ENCODE measurements around the gene TAF12.
"Not testable (repeated sequence)": the region's sequence is repeated elsewhere in the genome, so short reads cannot be mapped to it uniquely, and the experiment has no call there.

Gene TAF12

DNA sequence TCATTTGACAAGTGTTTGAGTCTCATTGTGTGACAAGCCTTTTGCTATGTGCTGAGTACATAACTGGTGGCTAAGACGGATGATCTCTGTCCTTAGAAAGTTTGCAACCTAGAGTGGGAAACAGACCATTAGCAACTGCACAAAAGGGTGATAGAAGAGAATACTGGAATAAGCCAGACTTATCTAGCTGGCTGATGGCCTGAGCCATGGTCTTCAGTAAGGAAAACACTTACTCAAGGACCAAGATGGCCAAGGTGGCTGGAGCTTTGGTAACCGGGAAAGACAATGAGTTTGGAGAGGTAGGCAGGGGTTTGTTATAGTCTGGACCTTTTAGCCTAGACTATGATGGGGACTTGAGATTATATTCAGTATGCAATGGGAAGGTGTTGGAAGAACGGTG is 1.6 kb upstream of the TAF12 start:
- no peak for DNase-seq

- no peak for DNase-seq
These were observed 616 bp downstream of the TAF12 start for GRCh38 chr1:28642056-28642846.

DNA sequence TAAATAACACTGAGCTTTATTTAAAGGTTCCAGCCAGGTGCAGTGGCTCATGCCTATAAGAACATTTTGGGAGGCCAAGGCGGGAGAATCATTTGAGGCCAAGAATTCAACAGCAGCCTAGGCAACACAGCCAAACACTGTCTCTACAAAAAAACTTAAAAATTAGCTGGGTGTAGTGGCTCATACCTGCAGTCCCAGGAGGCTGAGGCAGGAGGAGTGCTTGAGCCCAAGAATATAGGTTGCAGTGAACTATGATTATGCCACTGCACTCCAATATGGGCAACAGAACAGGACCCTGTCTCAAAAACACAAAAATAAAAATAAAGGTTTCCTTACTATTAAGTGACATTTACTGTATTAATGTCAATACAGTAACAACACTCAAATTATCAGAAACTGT is 2.1 kb downstream of the TAF12 start:
- peak; percentile 16 for DNase-seq

- DNase-seq = no peak
These were observed 10.3 kb downstream of the TAF12 start for GRCh38 chr1:28632560-28632959.

- no peak for DNase-seq
These were observed 11.2 kb downstream of the TAF12 start for GRCh38 chr1:28631713-28632112.

DNA sequence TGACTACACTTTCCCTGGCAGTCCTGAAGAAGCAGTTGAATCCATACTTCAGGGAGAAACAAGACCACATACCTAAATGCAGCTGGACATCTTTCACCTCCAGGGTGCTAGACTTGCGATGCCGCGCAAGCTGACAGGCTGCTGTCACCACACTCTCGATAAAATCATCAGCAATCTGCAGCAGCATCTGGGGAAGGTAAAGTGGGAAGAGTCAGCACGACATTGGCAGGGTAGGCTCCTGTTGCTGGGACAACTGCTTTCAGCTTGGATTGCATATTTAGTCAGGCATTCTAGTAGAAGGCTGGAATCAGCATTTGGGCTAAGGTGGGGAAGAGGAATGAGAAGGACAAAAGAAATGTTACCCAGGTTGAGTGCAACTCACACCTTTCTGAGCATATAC is 29.7 kb downstream of the TAF12 start:
- no peak for DNase-seq

DNA sequence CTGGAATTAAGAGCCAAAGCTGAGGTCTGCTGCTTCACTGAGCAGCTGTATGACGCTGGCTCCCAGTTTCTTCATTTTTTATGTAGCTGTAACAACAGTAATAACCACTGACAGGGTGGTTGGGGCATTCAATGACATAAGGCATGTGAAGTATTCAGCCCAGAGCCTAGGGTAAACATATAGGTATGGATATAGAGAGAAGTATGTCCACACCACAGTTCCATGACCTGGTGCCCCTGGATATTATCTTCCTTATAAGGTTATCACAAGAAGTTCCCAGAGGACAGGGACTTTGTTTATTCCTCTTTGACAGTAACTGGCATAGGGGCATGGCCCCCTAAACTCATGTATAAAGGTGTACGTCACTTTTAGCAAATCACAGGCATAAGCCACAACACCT is 36.1 kb downstream of the TAF12 start:
- DNase-seq = no peak

GRCh38 chr1:28604962-28605361 is 37.9 kb downstream of the TAF12 start:
- DNase-seq = no peak

GRCh38 chr1:28604411-28604810 is 38.5 kb downstream of the TAF12 start:
- DNase-seq = no peak

GRCh38 chr1:28602536-28603439 is 40.1 kb downstream of the TAF12 start:
- DNase-seq = no peak

DNA sequence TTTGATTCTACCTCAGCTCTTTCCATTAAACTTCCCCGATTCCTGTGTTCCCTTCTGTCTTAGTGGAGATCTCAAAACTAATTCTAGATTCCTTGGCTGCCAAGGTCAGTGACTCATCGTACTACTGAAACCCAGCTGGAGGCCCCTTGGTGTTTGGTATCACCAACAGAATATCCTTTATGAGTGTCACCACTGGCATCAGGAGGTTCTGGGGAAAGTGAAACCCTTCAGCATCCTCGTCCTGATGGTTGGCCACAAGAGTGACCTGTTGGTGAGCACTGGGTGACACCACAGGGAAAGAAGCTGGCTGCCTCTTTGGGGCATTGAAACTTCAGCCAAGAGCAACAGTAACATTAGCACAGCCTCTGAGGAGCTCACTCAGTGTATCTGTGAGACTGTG is 41.2 kb downstream of the TAF12 start:
- no peak for DNase-seq

DNA sequence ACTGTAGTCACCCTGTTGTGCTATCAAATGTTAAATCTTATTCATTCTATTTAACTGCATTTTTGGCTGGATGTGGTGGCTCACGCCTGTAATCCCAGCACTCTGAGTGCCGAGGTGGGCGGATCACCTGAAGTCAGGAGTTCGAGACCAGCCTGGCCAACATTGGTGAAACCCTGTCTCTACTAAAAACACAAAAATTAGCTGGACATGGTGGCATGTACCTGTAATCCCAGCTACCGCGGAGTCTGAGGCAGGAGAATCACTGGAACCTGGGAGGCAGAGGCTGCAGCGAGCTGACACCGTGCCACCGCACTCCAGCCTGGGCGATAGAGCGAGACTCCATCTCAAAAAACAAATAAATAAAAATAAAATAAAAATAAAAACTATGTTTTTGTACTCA is 46.6 kb downstream of the TAF12 start:
- DNase-seq = not testable (repeated sequence)

- DNase-seq = no peak
These were observed 47.3 kb downstream of the TAF12 start for GRCh38 chr1:28595412-28596191.

GRCh38 chr1:28594686-28595411 is 48.0 kb downstream of the TAF12 start:
- not testable (repeated sequence) for DNase-seq

DNA sequence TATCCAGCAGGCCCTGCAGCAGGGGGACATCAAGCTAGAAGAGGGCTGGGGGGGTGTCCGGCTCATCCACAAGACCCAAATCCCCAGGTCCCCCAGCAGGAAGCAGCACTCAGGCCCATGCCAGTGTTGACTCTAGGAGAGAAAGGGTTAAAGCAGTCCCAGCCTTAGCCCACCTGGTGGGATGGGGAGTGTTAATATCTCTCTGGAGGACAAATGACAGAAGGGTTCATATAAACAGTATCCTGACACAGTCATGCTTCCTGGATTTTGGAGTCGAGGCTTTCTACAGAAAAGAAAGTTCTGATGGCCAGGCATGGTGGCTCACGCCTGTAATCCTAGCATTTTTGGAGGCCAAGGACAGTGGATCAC is 48.9 kb downstream of the TAF12 start:
- DNase-seq = not testable (repeated sequence)

DNA sequence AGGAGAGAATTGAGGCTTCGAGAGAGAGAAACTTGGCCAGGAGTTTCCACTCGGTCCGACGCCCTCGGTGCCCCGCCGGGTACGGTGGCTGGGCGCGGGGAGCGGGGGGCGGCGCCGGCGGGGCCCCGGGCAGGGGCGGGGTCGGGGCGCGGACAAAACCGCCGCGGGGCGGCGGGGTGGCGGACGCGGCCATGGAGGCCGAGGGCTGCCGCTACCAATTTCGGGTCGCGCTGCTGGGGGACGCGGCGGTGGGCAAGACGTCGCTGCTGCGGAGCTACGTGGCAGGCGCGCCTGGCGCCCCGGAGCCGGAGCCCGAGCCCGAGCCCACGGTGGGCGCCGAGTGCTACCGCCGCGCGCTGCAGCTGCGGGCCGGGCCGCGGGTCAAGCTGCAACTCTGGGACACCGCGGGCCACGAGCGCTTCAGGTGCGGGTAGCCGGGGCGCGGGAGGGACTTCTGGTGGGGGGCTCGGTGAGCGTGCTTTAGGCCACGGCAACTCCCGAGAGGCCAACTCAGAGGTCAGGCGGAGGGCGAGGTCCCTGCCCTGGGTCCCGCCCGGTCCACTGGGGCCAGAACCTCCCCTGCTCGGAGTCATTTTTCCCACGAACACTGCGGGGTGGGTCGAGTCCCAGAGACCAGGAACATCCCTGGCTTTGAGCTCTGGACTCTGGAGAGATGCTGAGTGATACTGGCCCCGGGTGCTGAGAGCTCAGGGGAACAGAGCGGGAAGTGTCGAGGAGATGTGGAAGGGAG is 50.4 kb downstream of the TAF12 start:
- no peak for DNase-seq

DNA sequence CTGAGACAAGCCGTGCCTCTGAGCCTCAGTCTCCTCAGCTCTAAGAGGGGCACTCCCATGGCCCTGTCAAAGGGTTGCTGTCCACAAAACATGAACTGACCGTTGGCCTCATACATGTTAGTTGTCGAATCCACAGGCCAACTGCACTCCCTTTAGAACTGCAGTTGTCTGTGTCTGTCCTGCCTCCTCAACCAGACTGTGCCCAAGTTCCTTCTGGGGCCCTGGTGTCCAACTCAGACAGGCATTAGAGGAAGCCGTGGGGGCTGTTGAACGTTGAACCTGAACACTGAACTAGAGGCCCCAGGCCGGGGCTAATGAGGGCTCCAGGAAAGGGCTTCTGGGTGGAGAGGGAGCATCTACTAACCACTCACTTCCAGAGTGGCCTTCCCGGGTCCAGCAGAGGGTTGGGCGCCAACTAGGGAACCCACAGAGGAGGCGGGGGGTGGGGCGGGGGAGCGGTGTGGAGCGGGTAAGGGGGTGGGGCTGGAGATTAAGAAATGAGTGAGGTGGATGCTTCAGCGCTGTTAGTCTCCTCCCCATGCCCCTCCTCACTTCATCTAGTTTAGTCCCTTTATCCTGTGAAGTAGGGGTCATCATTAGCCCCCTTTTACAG is 51.1 kb downstream of the TAF12 start, which contains the start of gene RAB42:
TSS of gene RAB42 (plus strand) at position 558 of the 613 bp plus-strand sequence. CDS start 247 bp downstream, outside the sequence.
- no peak for DNase-seq

GRCh38 chr1:28586585-28587391 is 56.1 kb downstream of the TAF12 start:
- not testable (repeated sequence) for DNase-seq

DNA sequence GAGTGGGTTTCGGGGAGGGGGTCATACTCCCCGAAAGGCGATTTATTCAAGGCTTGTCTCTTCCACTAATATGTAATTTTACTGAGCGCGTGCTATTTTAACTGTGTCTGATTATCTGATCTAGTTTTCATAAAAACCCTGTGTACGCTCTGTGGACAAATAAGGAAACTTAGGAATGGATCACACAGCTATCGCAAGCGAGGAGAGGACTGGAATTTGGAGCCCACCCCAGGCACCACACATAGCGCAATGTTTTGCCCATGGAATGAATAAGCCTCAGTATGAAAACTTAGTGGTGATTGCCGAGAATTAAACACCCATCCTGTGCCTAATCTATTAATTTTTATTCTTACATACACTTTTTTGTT is 60.6 kb downstream of the TAF12 start:
- DNase-seq = no peak

- DNase-seq = peak; percentile 90
These were observed 61.2 kb downstream of the TAF12 start for GRCh38 chr1:28581531-28582247.

Measured in activated effector memory CD4-positive, alpha-beta T cell treated with Interleukin-2 at 50 U/mL for 16 hours (primary cell).